ENCODE results near the gene ARAF.
A peak's percentile ranks its signal among the peaks of the same experiment; 100 is the strongest.

The ARAF gene

GRCh38 chrX:47564438-47565085 lies 3.6 kb downstream of the ARAF start:
- DNase-seq (ENCODE audit: low read depth), result no peak

- no peak for DNase-seq (ENCODE audit: low read depth)
Measured at GRCh38 chrX:47566841-47567240, 5.8 kb downstream of the ARAF start.

- no peak for DNase-seq (ENCODE audit: low read depth)
Measured at GRCh38 chrX:47568656-47569295, 7.8 kb downstream of the ARAF start.

- DNase-seq (ENCODE audit: low read depth), result no peak
Measured at GRCh38 chrX:47570794-47571193, 9.8 kb downstream of the ARAF start.

- no peak for DNase-seq (ENCODE audit: low read depth)
Measured at GRCh38 chrX:47571215-47571614, 10.2 kb downstream of the ARAF start.

GRCh38 chrX:47571896-47572295 lies 10.9 kb downstream of the ARAF start:
- no peak for DNase-seq (ENCODE audit: low read depth)

- DNase-seq (ENCODE audit: low read depth), result no peak
Measured at GRCh38 chrX:47572773-47573340, 11.9 kb downstream of the ARAF start.

GRCh38 chrX:47573341-47574075 lies 12.5 kb downstream of the ARAF start:
- no peak for DNase-seq (ENCODE audit: low read depth)

GRCh38 chrX:47574076-47574546 lies 13.1 kb downstream of the ARAF start:
- no peak for DNase-seq (ENCODE audit: low read depth)

GRCh38 chrX:47574547-47575301 lies 13.7 kb downstream of the ARAF start:
- DNase-seq (ENCODE audit: low read depth), result no peak

- no peak for DNase-seq (ENCODE audit: low read depth)
Measured at GRCh38 chrX:47576021-47576898, 15.3 kb downstream of the ARAF start.

- no peak for DNase-seq (ENCODE audit: low read depth)
Measured at GRCh38 chrX:47577424-47577823, 16.4 kb downstream of the ARAF start.

- no peak for DNase-seq (ENCODE audit: low read depth)
Measured at GRCh38 chrX:47577901-47578300, 16.9 kb downstream of the ARAF start.

GRCh38 chrX:47578692-47579091 lies 17.7 kb downstream of the ARAF start:
- DNase-seq (ENCODE audit: low read depth), result no peak

- DNase-seq (ENCODE audit: low read depth), result no peak
Measured at GRCh38 chrX:47579537-47579936, 18.5 kb downstream of the ARAF start.

- DNase-seq (ENCODE audit: low read depth), result peak; percentile 54
Measured at GRCh38 chrX:47581731-47582647, 21.0 kb downstream of the ARAF start, which contains the start of gene TIMP1. Gene TIMP1 (plus strand): TSS chrX:47582436. CDS start chrX:47583416, 980 bp downstream.

GRCh38 chrX:47583240-47583861 lies 22.3 kb downstream of the ARAF start:
- DNase-seq (ENCODE audit: low read depth), result no peak

- DNase-seq (ENCODE audit: low read depth), result no peak
Measured at GRCh38 chrX:47584714-47585113, 23.7 kb downstream of the ARAF start.

GRCh38 chrX:47585273-47585672 lies 24.3 kb downstream of the ARAF start:
- DNase-seq (ENCODE audit: low read depth), result no peak
